SK-N-SH (cell line): ENCODE data around the gene DICER1. TPM values are rescaled to one million over a fixed set of nuclear protein-coding genes. Genes with fewer than 3 reads are reported as not detected.

Source experiments
- CTCF ChIA-PET: fragments of 300-600, 350-600 bp; formaldehyde crosslinking; extraction: SDS; loops from one replicate; lab custom pipeline; 2021; lab: Yijun Ruan, JAX
- POLR2A ChIA-PET: fragments of 350-600 bp; sonication (Branson Sonifier 250); formaldehyde crosslinking; extraction: SDS; loops from one replicate; lab custom pipeline; 2020; ENCODE audit warnings: antibody characterized with exemption, inconsistent platforms; lab: Yijun Ruan, JAX
- DNase-seq: peaks from one replicate; pipeline ENCODE4 v3.0.0; 2012
- H2AFZ ChIP-seq: fragments of 200-600 bp; sonication (generic); 2 replicates; pipeline ENCODE4 v1.8.1; 2016; ENCODE audit warnings: antibody characterized with exemption, mild to moderate bottlenecking, low read depth
- H3F3A ChIP-seq: fragments of 200-600 bp; sonication (generic); replicated peaks from 2 replicates; pipeline ENCODE3; 2016; ENCODE audit warnings: antibody characterized with exemption, mild to moderate bottlenecking; ENCODE audit not compliant: insufficient read depth
- H3K27ac ChIP-seq, 2 experiments: fragments of 200-500 bp in 1 of 2; fragments of 200-600 bp in 1 of 2; sonication (Bioruptor generic) in 1 of 2; sonication (generic), shearing (Covaris generic) in 1 of 2; 2 replicates each; pipeline versions ENCODE4 v1.5.1 to v1.6.1; 2014 to 2016; ENCODE audit warnings: low read depth in 2 of 2, inconsistent platforms in 1 of 2, low read length in 1 of 2, mild to moderate bottlenecking in 1 of 2, mixed read lengths in 1 of 2
- H3K27me3 ChIP-seq: fragments of 200-600 bp; sonication (generic), shearing (Covaris generic); 2 replicates; pipeline ENCODE4 v1.6.1; 2016; ENCODE audit warnings: mixed run types; ENCODE audit not compliant: insufficient read depth
- H3K36me3 ChIP-seq, 2 experiments: fragments of 200-500 bp in 1 of 2; fragments of 200-600 bp in 1 of 2; sonication (Bioruptor generic) in 1 of 2; sonication (generic) in 1 of 2; replicated peaks in 1 of 2; 2 replicates each; pipeline versions ENCODE3 to v1.5.1; 2014 to 2016; ENCODE audit warnings: low read length in 1 of 2, mild to moderate bottlenecking in 1 of 2; ENCODE audit not compliant: insufficient read depth in 2 of 2, control insufficient read depth in 1 of 2
- H3K4me1 ChIP-seq, 2 experiments: fragments of 200-500 bp in 1 of 2; fragments of 200-600 bp in 1 of 2; sonication (Bioruptor generic) in 1 of 2; sonication (generic), shearing (Covaris generic) in 1 of 2; 2 replicates each; pipeline versions ENCODE4 v1.5.1 to v1.6.1; 2014 to 2016; ENCODE audit warnings: low read depth in 1 of 2, low read length in 1 of 2, mixed run types in 1 of 2; ENCODE audit not compliant: insufficient read depth in 2 of 2, control insufficient read depth in 1 of 2
- H3K4me2 ChIP-seq: fragments of 200-600 bp; sonication (generic), shearing (Covaris generic); 2 replicates; pipeline ENCODE4 v1.6.1; 2017; ENCODE audit warnings: mixed run types
- H3K4me3 ChIP-seq, 2 experiments: fragments of 200-500 bp in 1 of 2; fragments of 200-600 bp in 1 of 2; sonication (Bioruptor generic) in 1 of 2; sonication (generic), shearing (Covaris generic) in 1 of 2; 2 replicates each; pipeline versions ENCODE4 v1.5.1 to v1.8.1; 2014 to 2016; ENCODE audit warnings: low read depth in 2 of 2, inconsistent platforms in 1 of 2, low read length in 1 of 2, mild to moderate bottlenecking in 1 of 2, mixed read lengths in 1 of 2, moderate library complexity in 1 of 2
- H3K79me2 ChIP-seq: fragments of 200-600 bp; sonication (generic); 2 replicates; pipeline ENCODE4 v1.8.1; 2017; ENCODE audit warnings: mild to moderate bottlenecking; ENCODE audit not compliant: insufficient read depth
- H3K9ac ChIP-seq: fragments of 200-600 bp; sonication (generic); 2 replicates; pipeline ENCODE4 v1.6.1; 2017; ENCODE audit warnings: mixed run types
- H3K9me2 ChIP-seq: fragments of 200-600 bp; sonication (generic); 2 replicates; pipeline ENCODE4 v1.6.1; 2017; ENCODE audit warnings: mixed run types
- H3K9me3 ChIP-seq: fragments of 200-600 bp; sonication (generic); 2 replicates; pipeline ENCODE4 v1.6.1; 2017; ENCODE audit warnings: mixed run types, mild to moderate bottlenecking, moderate library complexity
- H4K20me1 ChIP-seq: fragments of 200-600 bp; sonication (generic); 2 replicates; pipeline ENCODE4 v1.6.1; 2017; ENCODE audit warnings: mild to moderate bottlenecking, mixed run types; ENCODE audit not compliant: insufficient read depth
- EP300 ChIP-seq, 2 experiments: IDR thresholded peaks; 2 replicates each; pipeline versions ENCODE4 v1.4.0 to v1.6.1; 2012; ENCODE audit warnings: borderline replicate concordance in 1 of 2, low read depth in 1 of 2, low read length in 1 of 2
- EZH2phosphoT487 ChIP-seq: fragments of 200-600 bp; sonication (generic); IDR thresholded peaks from 2 replicates; pipeline ENCODE4 v1.6.1; 2017; ENCODE audit warnings: low read depth, mixed run types, mild to moderate bottlenecking, antibody characterized with exemption, moderate library complexity, borderline replicate concordance
- FOSL2 ChIP-seq: IDR thresholded peaks from 2 replicates; pipeline ENCODE4 v1.4.0; 2012; ENCODE audit warnings: low read depth, mild to moderate bottlenecking, moderate library complexity, borderline replicate concordance
- GABPA ChIP-seq: IDR thresholded peaks from 2 replicates; pipeline ENCODE4 v1.4.0; 2012; ENCODE audit warnings: low read depth, mild to moderate bottlenecking
- JUND ChIP-seq: IDR thresholded peaks from 2 replicates; pipeline ENCODE4 v1.4.0; 2012
- MEF2A ChIP-seq: IDR thresholded peaks from 2 replicates; pipeline ENCODE4 v1.4.0; 2012; ENCODE audit warnings: low read depth, borderline replicate concordance
- NFIC ChIP-seq: IDR thresholded peaks from 2 replicates; pipeline ENCODE4 v1.4.0; 2012; ENCODE audit warnings: borderline replicate concordance
- NRF1 ChIP-seq: IDR thresholded peaks from 2 replicates; pipeline ENCODE4 v1.6.1; 2012; ENCODE audit warnings: low read depth, mild to moderate bottlenecking, low read length
- POLR2AphosphoS5 ChIP-seq: IDR thresholded peaks from 2 replicates; pipeline ENCODE4 v1.6.1; 2012; ENCODE audit warnings: low read depth, low read length
- RAD21 ChIP-seq: IDR thresholded peaks from 2 replicates; pipeline ENCODE4 v1.6.1; 2012; ENCODE audit warnings: mild to moderate bottlenecking, low read length
- RCOR1 ChIP-seq: fragments of 150-350 bp; IDR thresholded peaks from 2 replicates; pipeline ENCODE4 v1.6.1; 2017; ENCODE audit warnings: antibody characterized with exemption, low read length
- SMC3 ChIP-seq: IDR thresholded peaks from 2 replicates; pipeline ENCODE4 v1.6.1; 2012; ENCODE audit warnings: low read depth, low read length, improper control_type of control experiment
- TAF1 ChIP-seq: IDR thresholded peaks from 2 replicates; pipeline ENCODE4 v1.6.1; 2012; ENCODE audit warnings: low read depth, mild to moderate bottlenecking, low read length, moderate library complexity, borderline replicate concordance
- TEAD4 ChIP-seq: IDR thresholded peaks from 2 replicates; pipeline ENCODE4 v1.4.0; 2012; ENCODE audit warnings: mild to moderate bottlenecking, borderline replicate concordance; ENCODE audit not compliant: insufficient read depth
- whole genome bisulfite sequencing: methylation state at CpG from one replicate; pipeline ENCODE4 v1.1.6; 2017; ENCODE audit warnings: low lambda C conversion rate; 5-methylcytosine and 5-hydroxymethylcytosine counted together
- polyA plus RNA-seq, 3 experiments: library from polyadenylated mRNA; depleted of rRNA; stranded (reverse); fragments of >200 nt; gene quantifications; 2 replicates each; pipeline ENCODE4 v1.2.3, GENCODE V29; 2012
- TF ChIP-seq, protein P1 (sequence below): IDR thresholded peaks from 2 replicates; pipeline ENCODE4 v1.4.0; 2012; ENCODE audit warnings: low read depth
- TF ChIP-seq, protein P2 (sequence below): fragments of 150-350 bp; IDR thresholded peaks from 2 replicates; pipeline ENCODE4 v1.6.1; 2016; ENCODE audit warnings: mild to moderate bottlenecking, low read depth, low read length
- TF ChIP-seq, protein P3 (sequence below): IDR thresholded peaks from 2 replicates; pipeline ENCODE4 v1.6.1; 2012; ENCODE audit warnings: mild to moderate bottlenecking, low read depth, low read length, moderate library complexity
- TF ChIP-seq, protein P4 (sequence below): IDR thresholded peaks from 2 replicates; pipeline ENCODE4 v1.4.0; 2012; ENCODE audit warnings: low read depth, borderline replicate concordance
- TF ChIP-seq, protein P5 (sequence below): fragments of 150-350 bp; IDR thresholded peaks from 2 replicates; pipeline ENCODE4 v1.6.1; 2017; ENCODE audit warnings: antibody characterized with exemption, low read length, low read depth, borderline replicate concordance

Gene DICER1
- polyA plus RNA-seq, 1 of the 3 experiments (the other 2 are of a cell fraction): 4.7 TPM

DNA sequence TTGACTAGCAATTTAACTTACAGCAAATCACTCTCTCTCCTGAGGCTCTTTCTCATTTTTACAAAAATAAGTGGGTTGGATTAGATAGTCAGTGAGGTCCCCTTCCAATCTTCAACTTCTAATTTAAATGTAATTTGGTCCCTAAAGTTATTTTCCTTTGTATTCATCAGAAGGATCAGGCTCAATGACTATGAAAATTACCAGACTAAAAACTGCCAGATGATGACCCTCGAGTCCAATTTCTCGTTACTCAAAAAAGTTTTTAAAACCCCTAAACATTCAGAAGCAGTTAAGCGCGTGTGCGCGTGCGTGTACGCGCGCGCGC lies 34.7 kb downstream of the DICER1 start:
- no peak overlapping the region for H3K4me2 ChIP-seq
- 97% methylated on average over 12 of the region's 12 CpGs for WGBS
- no peak overlapping the region for H3K27ac ChIP-seq
- DNase-seq: no peak
- no peaks in the 10 kb centered on the region for H3K9me2 ChIP-seq
- H3K27me3 ChIP-seq: no peaks in the 10 kb centered on the region
- H4K20me1 ChIP-seq: no peaks in the 10 kb centered on the region
- POLR2A ChIA-PET: no interaction called here
- H3F3A ChIP-seq: peaks cover 3% of the 10 kb centered on the region
- H2AFZ ChIP-seq: no peak overlapping the region
- TF ChIP-seq, protein P1, sequence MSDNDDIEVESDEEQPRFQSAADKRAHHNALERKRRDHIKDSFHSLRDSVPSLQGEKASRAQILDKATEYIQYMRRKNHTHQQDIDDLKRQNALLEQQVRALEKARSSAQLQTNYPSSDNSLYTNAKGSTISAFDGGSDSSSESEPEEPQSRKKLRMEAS: no peak
- TF ChIP-seq POLR2AphosphoS5 (no peak), MEF2A (no peak), RAD21 (no peak), NRF1 (no peak), JUND (no peak), EP300 (IDR thresholded peaks at IDR 0.05; ENCODE audit: borderline replicate concordance in 1 of 2, low read depth in 1 of 2, low read length in 1 of 2) (no peak), GABPA (no peak), NFIC (no peak), TEAD4 (no peak), TAF1 (no peak), FOSL2 (no peak), EZH2phosphoT487 (no peak), SMC3 (no peak), RCOR1 (no peak)
- TF ChIP-seq, protein P2, sequence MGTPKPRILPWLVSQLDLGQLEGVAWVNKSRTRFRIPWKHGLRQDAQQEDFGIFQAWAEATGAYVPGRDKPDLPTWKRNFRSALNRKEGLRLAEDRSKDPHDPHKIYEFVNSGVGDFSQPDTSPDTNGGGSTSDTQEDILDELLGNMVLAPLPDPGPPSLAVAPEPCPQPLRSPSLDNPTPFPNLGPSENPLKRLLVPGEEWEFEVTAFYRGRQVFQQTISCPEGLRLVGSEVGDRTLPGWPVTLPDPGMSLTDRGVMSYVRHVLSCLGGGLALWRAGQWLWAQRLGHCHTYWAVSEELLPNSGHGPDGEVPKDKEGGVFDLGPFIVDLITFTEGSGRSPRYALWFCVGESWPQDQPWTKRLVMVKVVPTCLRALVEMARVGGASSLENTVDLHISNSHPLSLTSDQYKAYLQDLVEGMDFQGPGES: no peak
- TF ChIP-seq, protein P3, sequence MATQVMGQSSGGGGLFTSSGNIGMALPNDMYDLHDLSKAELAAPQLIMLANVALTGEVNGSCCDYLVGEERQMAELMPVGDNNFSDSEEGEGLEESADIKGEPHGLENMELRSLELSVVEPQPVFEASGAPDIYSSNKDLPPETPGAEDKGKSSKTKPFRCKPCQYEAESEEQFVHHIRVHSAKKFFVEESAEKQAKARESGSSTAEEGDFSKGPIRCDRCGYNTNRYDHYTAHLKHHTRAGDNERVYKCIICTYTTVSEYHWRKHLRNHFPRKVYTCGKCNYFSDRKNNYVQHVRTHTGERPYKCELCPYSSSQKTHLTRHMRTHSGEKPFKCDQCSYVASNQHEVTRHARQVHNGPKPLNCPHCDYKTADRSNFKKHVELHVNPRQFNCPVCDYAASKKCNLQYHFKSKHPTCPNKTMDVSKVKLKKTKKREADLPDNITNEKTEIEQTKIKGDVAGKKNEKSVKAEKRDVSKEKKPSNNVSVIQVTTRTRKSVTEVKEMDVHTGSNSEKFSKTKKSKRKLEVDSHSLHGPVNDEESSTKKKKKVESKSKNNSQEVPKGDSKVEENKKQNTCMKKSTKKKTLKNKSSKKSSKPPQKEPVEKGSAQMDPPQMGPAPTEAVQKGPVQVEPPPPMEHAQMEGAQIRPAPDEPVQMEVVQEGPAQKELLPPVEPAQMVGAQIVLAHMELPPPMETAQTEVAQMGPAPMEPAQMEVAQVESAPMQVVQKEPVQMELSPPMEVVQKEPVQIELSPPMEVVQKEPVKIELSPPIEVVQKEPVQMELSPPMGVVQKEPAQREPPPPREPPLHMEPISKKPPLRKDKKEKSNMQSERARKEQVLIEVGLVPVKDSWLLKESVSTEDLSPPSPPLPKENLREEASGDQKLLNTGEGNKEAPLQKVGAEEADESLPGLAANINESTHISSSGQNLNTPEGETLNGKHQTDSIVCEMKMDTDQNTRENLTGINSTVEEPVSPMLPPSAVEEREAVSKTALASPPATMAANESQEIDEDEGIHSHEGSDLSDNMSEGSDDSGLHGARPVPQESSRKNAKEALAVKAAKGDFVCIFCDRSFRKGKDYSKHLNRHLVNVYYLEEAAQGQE: no peak
- TF ChIP-seq, protein P4, sequence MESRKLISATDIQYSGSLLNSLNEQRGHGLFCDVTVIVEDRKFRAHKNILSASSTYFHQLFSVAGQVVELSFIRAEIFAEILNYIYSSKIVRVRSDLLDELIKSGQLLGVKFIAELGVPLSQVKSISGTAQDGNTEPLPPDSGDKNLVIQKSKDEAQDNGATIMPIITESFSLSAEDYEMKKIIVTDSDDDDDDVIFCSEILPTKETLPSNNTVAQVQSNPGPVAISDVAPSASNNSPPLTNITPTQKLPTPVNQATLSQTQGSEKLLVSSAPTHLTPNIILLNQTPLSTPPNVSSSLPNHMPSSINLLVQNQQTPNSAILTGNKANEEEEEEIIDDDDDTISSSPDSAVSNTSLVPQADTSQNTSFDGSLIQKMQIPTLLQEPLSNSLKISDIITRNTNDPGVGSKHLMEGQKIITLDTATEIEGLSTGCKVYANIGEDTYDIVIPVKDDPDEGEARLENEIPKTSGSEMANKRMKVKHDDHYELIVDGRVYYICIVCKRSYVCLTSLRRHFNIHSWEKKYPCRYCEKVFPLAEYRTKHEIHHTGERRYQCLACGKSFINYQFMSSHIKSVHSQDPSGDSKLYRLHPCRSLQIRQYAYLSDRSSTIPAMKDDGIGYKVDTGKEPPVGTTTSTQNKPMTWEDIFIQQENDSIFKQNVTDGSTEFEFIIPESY: no peak
- TF ChIP-seq, protein P5, sequence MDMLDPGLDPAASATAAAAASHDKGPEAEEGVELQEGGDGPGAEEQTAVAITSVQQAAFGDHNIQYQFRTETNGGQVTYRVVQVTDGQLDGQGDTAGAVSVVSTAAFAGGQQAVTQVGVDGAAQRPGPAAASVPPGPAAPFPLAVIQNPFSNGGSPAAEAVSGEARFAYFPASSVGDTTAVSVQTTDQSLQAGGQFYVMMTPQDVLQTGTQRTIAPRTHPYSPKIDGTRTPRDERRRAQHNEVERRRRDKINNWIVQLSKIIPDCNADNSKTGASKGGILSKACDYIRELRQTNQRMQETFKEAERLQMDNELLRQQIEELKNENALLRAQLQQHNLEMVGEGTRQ: no peak
- TF ChIP-seq, all 33 proteins: peak for 0
- CTCF ChIA-PET: interaction anchor here (0.6 kb wide), 1 partner anchor 991 kb away, joined by 3 read pairs; no protein-coding TSS in a partner anchor
- Histone ChIP-seq H3K36me3 (peaks cover 41 to 46% of the 10 kb centered on the region in 2 experiments), H3K4me1 (peaks cover 11 to 13% of the 10 kb centered on the region in 2 experiments; a peak in 3 of 4 replicates), H3K9me3 (no peaks in the 10 kb centered on the region), H3K9ac (no peak overlapping the region), H3K4me3 (no peak overlapping the region), H3K79me2 (peaks cover 8% of the 10 kb centered on the region; the same call in 1 of the 2 replicates)
